VCaP (cell line): ENCODE measurements around the gene ANO4.

ENCODE experiments used
- H3K27ac ChIP-seq: fragments of 450-650 bp; 2 replicates; pipeline ENCODE4 v1.5.1; 2017
- CTCF ChIP-seq: fragments of 450-650 bp; conservative IDR thresholded peaks from 2 replicates; pipeline ENCODE4 v1.5.1; 2017; ENCODE audit warnings: mild to moderate bottlenecking, moderate library complexity

Gene ANO4

GRCh38 chr12:100970894-100971293, 176.3 kb downstream of the ANO4 start:
- no peak overlapping the region for H3K27ac ChIP-seq
- no peak for TF ChIP-seq CTCF

- H3K27ac ChIP-seq = no peak overlapping the region
- no peak for TF ChIP-seq CTCF
Observed at GRCh38 chr12:100972121-100972520, 177.5 kb downstream of the ANO4 start.

- peak overlapping the region; percentile 87 for H3K27ac ChIP-seq
- TF ChIP-seq CTCF = no peak
Observed at GRCh38 chr12:100974341-100974740, 179.8 kb downstream of the ANO4 start.

- H3K27ac ChIP-seq = peak overlapping the region; percentile 87
- TF ChIP-seq CTCF = no peak
Observed at GRCh38 chr12:100974747-100975146, 180.2 kb downstream of the ANO4 start.

- no peak for TF ChIP-seq CTCF
- H3K27ac ChIP-seq = no peak overlapping the region
Observed at GRCh38 chr12:100976735-100977134, 182.2 kb downstream of the ANO4 start.

- no peak for TF ChIP-seq CTCF
- no peak overlapping the region for H3K27ac ChIP-seq
Observed at GRCh38 chr12:100980856-100981255, 186.3 kb downstream of the ANO4 start.

GRCh38 chr12:100982511-100983183, 188.1 kb downstream of the ANO4 start:
- TF ChIP-seq CTCF = no peak
- H3K27ac ChIP-seq = no peak overlapping the region
